Measurements from ENCODE around the gene DCP1A. TPM values are rescaled to one million over a fixed set of nuclear protein-coding genes. Genes with fewer than 3 reads are reported as not detected.

DCP1A gene
- polyA plus RNA-seq, 1 of the 3 experiments (the other 2 are of a cell fraction), result 12.9 TPM

DNA sequence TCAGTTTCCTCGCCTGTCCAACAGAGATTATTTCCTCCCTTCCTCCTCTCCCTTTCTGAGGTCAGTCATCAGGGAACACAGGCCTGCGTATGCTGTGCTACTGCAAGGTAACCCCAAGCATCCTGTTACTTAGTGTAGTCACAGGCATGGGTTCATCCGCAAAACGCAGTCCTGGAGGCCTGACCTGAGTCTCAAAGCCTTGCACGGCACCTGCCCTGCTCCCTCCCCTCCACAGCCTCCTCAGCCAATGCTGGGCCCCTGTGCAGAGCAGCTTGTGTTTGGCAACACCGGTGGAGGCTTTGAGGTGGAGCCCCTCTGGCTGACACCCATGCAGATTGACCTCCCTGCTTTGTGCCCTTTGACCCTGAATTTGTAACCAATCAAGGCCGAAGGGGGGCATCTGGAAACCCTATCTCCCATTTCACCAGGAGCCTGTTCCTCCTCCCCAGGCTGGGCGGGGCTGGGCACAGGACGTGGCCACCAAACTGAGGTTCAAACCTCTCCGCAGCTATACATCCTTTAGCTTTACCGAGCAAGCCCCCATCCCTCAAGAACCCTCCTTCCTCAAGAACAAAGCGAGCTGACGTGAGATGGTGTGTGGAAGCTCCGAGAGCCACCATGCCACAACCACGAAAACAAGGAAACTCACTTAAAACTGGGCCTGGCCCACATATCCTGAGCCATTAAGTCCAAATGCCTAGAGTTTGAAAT lies 113.1 kb downstream of the DCP1A start:
- Histone ChIP-seq H3K27ac (ENCODE audit: low read depth in 2 of 2, low read length in 1 of 2) (no peak overlapping the region; a peak in 1 of 4 replicates), H3K36me3 (replicated peaks in 1 of 2; ENCODE audit: control insufficient read depth in 1 of 2, insufficient read depth in 2 of 2, low read length in 1 of 2) (peaks cover 44 to 75% of the 10 kb centered on the region in 2 experiments), H3K79me2 (ENCODE audit: insufficient read depth) (peaks cover 40% of the 10 kb centered on the region), H3F3A (replicated peaks; ENCODE audit: insufficient read depth) (peaks cover 27% of the 10 kb centered on the region), H3K4me1 (ENCODE audit: control insufficient read depth in 1 of 2, insufficient read depth in 2 of 2, low read depth in 1 of 2, low read length in 1 of 2) (peaks cover 20 to 31% of the 10 kb centered on the region in 2 experiments; a peak in 3 of 4 replicates), H4K20me1 (ENCODE audit: insufficient read depth) (no peaks in the 10 kb centered on the region), H3K9ac (no peak overlapping the region), H3K27me3 (ENCODE audit: insufficient read depth) (no peaks in the 10 kb centered on the region), H3K4me2 (no peak overlapping the region), H3K9me3 (no peaks in the 10 kb centered on the region), H3K9me2 (no peaks in the 10 kb centered on the region), H3K4me3 (ENCODE audit: low read depth in 2 of 2, low read length in 1 of 2) (no peak overlapping the region), H2AFZ (ENCODE audit: low read depth) (no peak overlapping the region)
- WGBS (ENCODE audit: low lambda C conversion rate), result 86% methylated on average over 13 of the region's 15 CpGs
- no peak for DNase-seq
- ChIA-PET CTCF (interaction anchor here (0.9 to 1.5 kb wide), 4 partner anchors 8 to 33 kb away, joined by 3 to 8 read pairs (median 4); no protein-coding TSS in a partner anchor), POLR2A (no interaction called here)
- TF ChIP-seq EZH2phosphoT487 (IDR thresholded peaks at IDR 0.05; ENCODE audit: borderline replicate concordance, low read depth), result no peak

Small RNAs within 50 kb of the gene (small RNA-seq; reads per million reads assigned to genes)
- gene RF00019 (0 reads per million in 7 experiments), gene RF00212 (0 to 0.29 (median 0) reads per million in 7 experiments), gene RF00568 (0 reads per million in 7 experiments)

Other genes starting within 250 kb of the DCP1A start
- 13.8 and 22.9 TPM in 2 replicates for gene RFT1, start 217.1 kb downstream of the DCP1A start, polyA plus RNA-seq (2012; rRNA removed)
- 24.5 and 29.0 TPM in 2 replicates for gene PRKCD, start 186.3 kb downstream of the DCP1A start, polyA plus RNA-seq (2012; rRNA removed)
- gene TKT, start 91.5 kb downstream of the DCP1A start, polyA plus RNA-seq (2012; rRNA removed), result 119 and 144 TPM in 2 replicates
- gene CACNA1D, start 147.1 kb upstream of the DCP1A start, polyA plus RNA-seq (2012; rRNA removed), result 0.05 and 0.12 TPM in 2 replicates

All from SK-N-SH (cell line).